IMR-90 (cell line): ENCODE results near the gene DISP2. TPM values are rescaled to one million over a fixed set of nuclear protein-coding genes. Genes with fewer than 3 reads are reported as not detected.

Source experiments
- ATAC-seq: fragments of 200-7000 bp; cut with Tn5 transposase; 2 replicates; pipeline ENCODE4 v1.9.1; 2020; ENCODE audit warnings: low read depth, mild to moderate bottlenecking, moderate library complexity
- BruUV-seq: library from RNA; stranded (reverse); fragments of 400-500 nt; replicated peaks from 2 replicates; lab custom pipeline; 2021; lab: Mats Ljungman, UMichigan
- CTCF ChIA-PET: fragments of 300-600 bp; formaldehyde crosslinking; extraction: SDS; loops from one replicate; lab custom pipeline; 2021; ENCODE audit warnings: antibody characterized with exemption; lab: Yijun Ruan, JAX
- POLR2A ChIA-PET: fragments of 300-600 bp; sonication (Branson Sonifier 250); formaldehyde crosslinking; loops from one replicate; lab custom pipeline; 2022; ENCODE audit warnings: antibody characterized with exemption; ENCODE audit not compliant: unreplicated experiment; lab: Charles Lee
- DNase-seq: peaks from one replicate; pipeline ENCODE4 v3.0.0; 2013
- H2AFZ ChIP-seq: replicated peaks from 2 replicates; pipeline ENCODE3; 2013; ENCODE audit warnings: low read length, mild to moderate bottlenecking; ENCODE audit not compliant: poor library complexity
- H2AK5ac ChIP-seq: 2 replicates; pipeline ENCODE4 v1.6.1; 2013; ENCODE audit warnings: low read depth, low read length, inconsistent platforms
- H2AK9ac ChIP-seq: replicated peaks from 2 replicates; pipeline ENCODE3; 2013; ENCODE audit warnings: mild to moderate bottlenecking, low read depth, low read length, moderate library complexity; ENCODE audit not compliant: poor library complexity
- H2BK120ac ChIP-seq: 2 replicates; pipeline ENCODE4 v1.6.1; 2013; ENCODE audit warnings: low read depth, low read length, inconsistent platforms
- H2BK15ac ChIP-seq: 3 replicates; pipeline ENCODE4 v1.6.1; 2013; ENCODE audit warnings: low read depth, low read length, inconsistent platforms
- H2BK20ac ChIP-seq: 2 replicates; pipeline ENCODE4 v1.6.1; 2013; ENCODE audit warnings: low read depth, mild to moderate bottlenecking, inconsistent platforms, low read length, moderate library complexity
- H2BK5ac ChIP-seq: 2 replicates; pipeline ENCODE4 v1.6.1; 2013; ENCODE audit warnings: mild to moderate bottlenecking, low read depth, low read length, inconsistent platforms; ENCODE audit not compliant: poor library complexity, severe bottlenecking
- H3K14ac ChIP-seq: replicated peaks from 2 replicates; pipeline ENCODE4 v1.6.1; 2013; ENCODE audit warnings: low read depth, low read length, inconsistent platforms
- H3K18ac ChIP-seq: 2 replicates; pipeline ENCODE4 v1.6.1; 2013; ENCODE audit warnings: low read depth, low read length, control low read depth
- H3K23ac ChIP-seq: 2 replicates; pipeline ENCODE4 v1.6.1; 2013; ENCODE audit warnings: low read depth, low read length, inconsistent platforms
- H3K27ac ChIP-seq: 2 replicates; pipeline ENCODE4 v1.5.1; 2013; ENCODE audit warnings: mild to moderate bottlenecking, control low read depth, low read length; ENCODE audit not compliant: insufficient read depth
- H3K27me3 ChIP-seq: 2 replicates; pipeline ENCODE4 v1.6.1; 2013; ENCODE audit warnings: low read length; ENCODE audit not compliant: control insufficient read depth, insufficient read depth
- H3K36me3 ChIP-seq: 2 replicates; pipeline ENCODE4 v1.6.1; 2013; ENCODE audit warnings: low read length, mixed read lengths; ENCODE audit not compliant: control insufficient read depth, insufficient read depth
- H3K4ac ChIP-seq: 2 replicates; pipeline ENCODE4 v1.6.1; 2013; ENCODE audit warnings: low read depth, low read length, inconsistent platforms
- H3K4me1 ChIP-seq: 2 replicates; pipeline ENCODE4 v1.6.1; 2013; ENCODE audit warnings: low read length, mixed read lengths; ENCODE audit not compliant: control insufficient read depth, insufficient read depth
- H3K4me2 ChIP-seq: 2 replicates; pipeline ENCODE4 v1.6.1; 2013; ENCODE audit warnings: low read depth, mild to moderate bottlenecking, control low read depth, low read length, moderate library complexity
- H3K4me3 ChIP-seq: 2 replicates; pipeline ENCODE4 v1.5.1; 2013; ENCODE audit warnings: low read depth, mild to moderate bottlenecking, control low read depth, low read length, moderate library complexity; ENCODE audit not compliant: insufficient read depth
- H3K56ac ChIP-seq: 2 replicates; pipeline ENCODE4 v1.6.1; 2013; ENCODE audit warnings: low read length, inconsistent platforms; ENCODE audit not compliant: insufficient read depth; ENCODE audit errors: extremely low read depth
- H3K79me1 ChIP-seq, 2 experiments: 2 replicates each; pipeline ENCODE4 v1.6.1; 2013; ENCODE audit warnings: low read length in 2 of 2, inconsistent platforms in 1 of 2, low read depth in 1 of 2
- H3K9ac ChIP-seq: 2 replicates; pipeline ENCODE4 v1.6.1; 2013; ENCODE audit warnings: low read depth, low read length, control low read depth
- H3K9me1 ChIP-seq: 2 replicates; pipeline ENCODE4 v1.6.1; 2013; ENCODE audit warnings: low read length, inconsistent platforms; ENCODE audit not compliant: insufficient read depth
- H3K9me3 ChIP-seq: 2 replicates; pipeline ENCODE4 v1.6.1; 2013; ENCODE audit warnings: low read length; ENCODE audit not compliant: control insufficient read depth, insufficient read depth
- H4K20me1 ChIP-seq: 2 replicates; pipeline ENCODE4 v1.6.1; 2013; ENCODE audit warnings: low read length, inconsistent platforms; ENCODE audit not compliant: insufficient read depth
- H4K5ac ChIP-seq: 2 replicates; pipeline ENCODE4 v1.6.1; 2013; ENCODE audit warnings: mild to moderate bottlenecking, low read depth, low read length, control low read depth
- H4K8ac ChIP-seq, 2 experiments: 2 replicates each; pipeline ENCODE4 v1.6.1; 2013; ENCODE audit warnings: low read depth in 2 of 2, low read length in 2 of 2, control low read depth in 1 of 2, inconsistent platforms in 1 of 2
- H4K91ac ChIP-seq: 2 replicates; pipeline ENCODE4 v1.6.1; 2013; ENCODE audit warnings: low read depth, low read length, inconsistent platforms; ENCODE audit not compliant: insufficient read depth
- BHLHE40 ChIP-seq: fragments of 150-350 bp; IDR thresholded peaks from 2 replicates; pipeline ENCODE4 v1.6.1; 2016; ENCODE audit warnings: mild to moderate bottlenecking, low read depth, low read length
- CHD1 ChIP-seq: IDR thresholded peaks from 2 replicates; pipeline ENCODE4 v1.6.1; 2012; ENCODE audit warnings: low read depth, low read length, improper control_type of control experiment
- WGBS, 2 experiments: methylation state at CpG; one replicate each; pipeline versions ENCODE4 v1.1.5 to v1.1.7; 2013; ENCODE audit warnings: missing lambda C conversion rate in 2 of 2; ENCODE audit not compliant: insufficient read length in 1 of 2; ENCODE audit errors: extremely low coverage in 2 of 2; 5-methylcytosine and 5-hydroxymethylcytosine counted together
- dilution Hi-C: fragments of 300-500 bp; cut with HindIII; formaldehyde crosslinking; loops from one replicate; pipeline ENCODE4 v1.14.3; 2018; ENCODE audit warnings: low sequenced_read_pairs; ENCODE audit not compliant: unreplicated experiment
- in situ Hi-C: fragments of 300-500 bp; cut with MboI; formaldehyde crosslinking; loops from 3 replicates; pipeline ENCODE4 v1.14.3; 2019; ENCODE audit warnings: low sequenced_read_pairs, inconsistent platforms, mixed read lengths
- intact Hi-C: fragments of 100-400 bp; cut with micrococcal nuclease; formaldehyde crosslinking; loops from 2 replicates; pipeline ENCODE4 v1.10.0; 2022
- polyA plus RNA-seq, 3 experiments: library from polyadenylated mRNA; depleted of rRNA; stranded (reverse); fragments of >200 nt; gene quantifications; 2 replicates each; pipeline ENCODE4 v1.2.3, GENCODE V29; 2012; ENCODE audit warnings: low replicate concordance in 1 of 3
- total RNA-seq: library from RNA; depleted of rRNA; stranded (reverse); fragments of >200 nt; gene quantifications from 2 replicates; pipeline ENCODE4 v1.2.3, GENCODE V29; 2012

Gene DISP2
- total and polyA plus RNA-seq, 2 of the 4 experiments (the other 2 are of a cell fraction): 0.34 to 0.36 TPM

- H3K18ac ChIP-seq: peak overlapping the region; percentile 91
- H3K4me1 ChIP-seq: peaks cover 45% of the 10 kb centered on the region
- 0 out of 2 replicates have a peak overlapping the region, but pooled peaks have one; percentile 69 for H3K56ac ChIP-seq
- peak overlapping the region; percentile 83 for H2BK20ac ChIP-seq
- H2AK9ac ChIP-seq: no peak overlapping the region
- no TSS peak for BruUV-seq
- no peaks in the 10 kb centered on the region for H3K27me3 ChIP-seq
- H3K27ac ChIP-seq: peak overlapping the region; percentile 91
- peak overlapping the region; percentile 77 for H3K4me2 ChIP-seq
- peak overlapping the region; percentile 17; the same call in 2 of the 3 replicates for H2BK15ac ChIP-seq
- H3K4ac ChIP-seq: peak overlapping the region; percentile 73
- H2AFZ ChIP-seq: no peak overlapping the region
- H4K20me1 ChIP-seq: 0 out of 2 replicates have a peak, but pooled peaks cover 12% of the 10 kb centered on the region
- WGBS, 2 experiments: no CpG with 5 or more reads among the region's 3 CpGs
- in situ Hi-C loops: no loop called here
- peaks cover 36 to 79% of the 10 kb centered on the region in 2 experiments for H3K79me1 ChIP-seq
- H2BK5ac ChIP-seq: peak overlapping the region; percentile 91
- ATAC-seq: peak; percentile 5
- peak overlapping the region; percentile 81 for H2BK120ac ChIP-seq
- POLR2A ChIA-PET: interaction anchor here (2.4 kb wide), 1 partner anchor 11 kb away, joined by 20 read pairs; the partner anchor contains the start of gene CCDC9B
- H4K8ac ChIP-seq: peak overlapping the region; percentile 23 to 85; a peak in 3 of 4 replicates
- peak overlapping the region; percentile 61 for H3K9ac ChIP-seq
- TF ChIP-seq BHLHE40 (no peak), CHD1 (no peak)
- no peaks in the 10 kb centered on the region; the same call in 1 of the 2 replicates for H3K36me3 ChIP-seq
- H3K23ac ChIP-seq: peak overlapping the region; percentile 96
- peak; percentile 74 for DNase-seq
- peak overlapping the region; percentile 90 for H4K91ac ChIP-seq
- no peaks in the 10 kb centered on the region for H3K9me3 ChIP-seq
- H3K9me1 ChIP-seq: peaks cover 37% of the 10 kb centered on the region
- no peak overlapping the region for H3K4me3 ChIP-seq
- H3K14ac ChIP-seq: peak overlapping the region; percentile 78
- peak overlapping the region; percentile 86 for H2AK5ac ChIP-seq
- H4K5ac ChIP-seq: peak overlapping the region; percentile 83
- CTCF ChIA-PET: interaction anchor here (1.0 to 2.0 kb wide), 5 partner anchors 10 to 93 kb away, joined by 3 to 9 read pairs (median 5); no protein-coding TSS in a partner anchor
- intact Hi-C loops: no loop called here
- dilution Hi-C loops: no loop called here
Observed at GRCh38 chr15:40328176-40328575, 29.8 kb upstream of the DISP2 start.
